KOPT-K1 (cell line): Measurements from ENCODE around the gene UBE2U.

Source experiments
- H3K27ac ChIP-seq: fragments of 200-600 bp; sonication (generic); 2 replicates; pipeline ENCODE4 v1.5.1; 2016; ENCODE audit warnings: antibody characterized with exemption, mild to moderate bottlenecking, low read depth, low read length; ENCODE audit not compliant: poor library complexity, severe bottlenecking
- H3K36me3 ChIP-seq: fragments of 200-600 bp; sonication (generic); 2 replicates; pipeline ENCODE4 v1.5.1; 2017; ENCODE audit warnings: antibody characterized with exemption, mild to moderate bottlenecking, low read length, moderate library complexity; ENCODE audit not compliant: insufficient read depth
- H3K9me3 ChIP-seq: fragments of 200-600 bp; sonication (generic); 2 replicates; pipeline ENCODE4 v1.5.1; 2017; ENCODE audit warnings: antibody characterized with exemption, low read length, mild to moderate bottlenecking; ENCODE audit not compliant: insufficient read depth, poor library complexity, severe bottlenecking

UBE2U gene

GRCh38 chr1:64315402-64315801 lies 112.0 kb downstream of the UBE2U start:
- no peaks in the 10 kb centered on the region for H3K9me3 ChIP-seq
- H3K36me3 ChIP-seq = no peaks in the 10 kb centered on the region

More at GRCh38 chr1:64315402-64315801, 112.0 kb downstream of the UBE2U start:
- H3K27ac ChIP-seq = no peak overlapping the region
